Thymus (tissue), 11 donors: ENCODE measurements around the gene PET100. TPM values are rescaled to one million over a fixed set of nuclear protein-coding genes. Genes with fewer than 3 reads are reported as not detected.

ENCODE experiments used
- DNase-seq, 9 donors: peaks; one replicate each; pipeline ENCODE4 v3.0.0-alpha.2; 2013; ENCODE audit warnings: low spot score in 9 of 9, low read depth in 6 of 9, missing footprints in 1 of 9
- H3K27ac ChIP-seq, 2 donors: one replicate each; pipeline ENCODE4 v1.5.1; 2013; ENCODE audit warnings: control low read depth in 1 of 2, low read depth in 1 of 2, low read length in 1 of 2, mild to moderate bottlenecking in 1 of 2, moderate library complexity in 1 of 2
- H3K27me3 ChIP-seq, 2 donors: one replicate each; pipeline ENCODE4 v1.5.1; 2013; ENCODE audit warnings: low read length in 1 of 2; ENCODE audit not compliant: control insufficient read depth in 2 of 2, insufficient read depth in 1 of 2
- H3K36me3 ChIP-seq, 2 donors: one replicate each; pipeline ENCODE4 v1.5.1; 2013; ENCODE audit warnings: low read length in 1 of 2, mild to moderate bottlenecking in 1 of 2, moderate library complexity in 1 of 2; ENCODE audit not compliant: control insufficient read depth in 2 of 2, insufficient read depth in 2 of 2
- H3K4me1 ChIP-seq, 2 donors: one replicate each; pipeline ENCODE4 v1.5.1; 2013; ENCODE audit warnings: low read length in 2 of 2; ENCODE audit not compliant: control insufficient read depth in 2 of 2, insufficient read depth in 2 of 2
- H3K4me3 ChIP-seq, 2 donors: one replicate each; pipeline ENCODE4 v1.5.1; 2013; ENCODE audit warnings: low read length in 2 of 2, control low read depth in 1 of 2, mild to moderate bottlenecking in 1 of 2
- H3K9me3 ChIP-seq, 2 donors: one replicate each; pipeline ENCODE4 v1.5.1; 2013; ENCODE audit warnings: low read length in 1 of 2, mild to moderate bottlenecking in 1 of 2; ENCODE audit not compliant: control insufficient read depth in 2 of 2, insufficient read depth in 1 of 2
- WGBS: extraction: QIAGEN DNeasy Blood & Tissue Kit; methylation state at CpG from one replicate; pipeline ENCODE4 v1.1.7; 2013; 5-methylcytosine and 5-hydroxymethylcytosine counted together
- polyA plus RNA-seq: library from polyadenylated mRNA; stranded (reverse); fragments of 200-250 nt; gene quantifications from one replicate; pipeline ENCODE4 v1.2.3, GENCODE V29; 2013
- total RNA-seq: library from RNA; stranded (reverse); fragments of 120-200 nt; gene quantifications from one replicate; pipeline ENCODE4 v1.2.4, GENCODE V29; 2013
- donor health status: healthy.

Gene PET100
- total and polyA plus RNA-seq, 2 donors = 143 to 216 TPM

GRCh38 chr19:7652061-7652641, 22.6 kb downstream of the PET100 start:
- H3K4me3 ChIP-seq = peak overlapping the region; percentile 3 to 22
- H3K27ac ChIP-seq = peak overlapping the region; percentile 97 to 99
- H3K4me1 ChIP-seq = peaks cover 14 to 55% of the 10 kb centered on the region in 2 donors
- 6% methylated on average over 28 of the region's 28 CpGs for WGBS
- H3K36me3 ChIP-seq = peaks cover 9 to 13% of the 10 kb centered on the region in 2 donors
- H3K9me3 ChIP-seq = peaks cover 0 to 9% of the 10 kb centered on the region in 2 donors
- peak; percentile 75 to 96 (median 93) for DNase-seq
- H3K27me3 ChIP-seq = peaks cover 0 to 6% of the 10 kb centered on the region in 2 donors

GRCh38 chr19:7654401-7654800, 24.8 kb downstream of the PET100 start:
- H3K9me3 ChIP-seq = peaks cover 0 to 9% of the 10 kb centered on the region in 2 donors
- peaks cover 32 to 74% of the 10 kb centered on the region in 2 donors for H3K4me1 ChIP-seq
- H3K4me3 ChIP-seq = no peak overlapping the region
- DNase-seq = no peak
- H3K36me3 ChIP-seq = no peaks in the 10 kb centered on the region
- WGBS = 94% methylated on average over 8 of the region's 8 CpGs
- peaks cover 0 to 6% of the 10 kb centered on the region in 2 donors for H3K27me3 ChIP-seq
- H3K27ac ChIP-seq = no peak overlapping the region

- H3K4me3 ChIP-seq = no peak overlapping the region
- 76% methylated on average over 8 of the region's 8 CpGs for WGBS
- peaks cover 0 to 9% of the 10 kb centered on the region in 2 donors for H3K9me3 ChIP-seq
- peaks cover 28 to 62% of the 10 kb centered on the region in 2 donors for H3K4me1 ChIP-seq
- H3K27ac ChIP-seq = no peak overlapping the region
- no peak for DNase-seq
- H3K27me3 ChIP-seq = peaks cover 0 to 4% of the 10 kb centered on the region in 2 donors
- H3K36me3 ChIP-seq = no peaks in the 10 kb centered on the region
These were observed 26.0 kb downstream of the PET100 start for GRCh38 chr19:7655581-7655980.

- 48% methylated on average over 14 of the region's 14 CpGs for WGBS
- Histone ChIP-seq H3K27me3 (no peaks in the 10 kb centered on the region), H3K9me3 (peaks cover 0 to 9% of the 10 kb centered on the region in 2 donors), H3K36me3 (no peaks in the 10 kb centered on the region), H3K4me3 (no peak overlapping the region), H3K4me1 (peaks cover 27 to 46% of the 10 kb centered on the region in 2 donors), H3K27ac (peak overlapping the region; percentile 68 to 100)
- peak in 1 of 9 donors; percentile 58 for DNase-seq
These were observed 27.6 kb downstream of the PET100 start for GRCh38 chr19:7657131-7657751.

- peak in 8 of 9 donors; percentile 70 to 96 (median 89) for DNase-seq
- H3K27ac ChIP-seq = peak overlapping the region; percentile 95 to 100
- H3K4me3 ChIP-seq = peak overlapping the region; percentile 38 to 39
These were observed 28.7 kb downstream of the PET100 start for GRCh38 chr19:7658219-7658686.

GRCh38 chr19:7661744-7662538, 32.3 kb downstream of the PET100 start:
- H3K27ac ChIP-seq = no peak overlapping the region
- WGBS = 85% methylated on average over 8 of the region's 8 CpGs
- H3K27me3 ChIP-seq = no peaks in the 10 kb centered on the region
- H3K4me1 ChIP-seq = peaks cover 19 to 25% of the 10 kb centered on the region in 2 donors
- H3K9me3 ChIP-seq = no peaks in the 10 kb centered on the region
- H3K36me3 ChIP-seq = no peaks in the 10 kb centered on the region
- DNase-seq = no peak
- no peak overlapping the region for H3K4me3 ChIP-seq

More at GRCh38 chr19:7658219-7658686, 28.7 kb downstream of the PET100 start:
- Histone ChIP-seq H3K36me3 (no peaks in the 10 kb centered on the region), H3K27me3 (no peaks in the 10 kb centered on the region), H3K9me3 (peaks cover 0 to 6% of the 10 kb centered on the region in 2 donors), H3K4me1 (peaks cover 19 to 36% of the 10 kb centered on the region in 2 donors)
- 27% methylated on average over 9 of the region's 9 CpGs for WGBS

GRCh38 chr19:7662657-7663056, 33.1 kb downstream of the PET100 start:
- H3K27me3 ChIP-seq = no peaks in the 10 kb centered on the region
- no peak overlapping the region for H3K4me3 ChIP-seq
- H3K4me1 ChIP-seq = peaks cover 13 to 18% of the 10 kb centered on the region in 2 donors
- H3K27ac ChIP-seq = no peak overlapping the region
- H3K9me3 ChIP-seq = no peaks in the 10 kb centered on the region
- 92% methylated on average over 14 of the region's 14 CpGs for WGBS
- no peaks in the 10 kb centered on the region for H3K36me3 ChIP-seq
- DNase-seq = no peak

GRCh38 chr19:7663706-7664105, 34.1 kb downstream of the PET100 start:
- no peak overlapping the region for H3K27ac ChIP-seq
- peaks cover 0 to 2% of the 10 kb centered on the region in 2 donors for H3K27me3 ChIP-seq
- no peak overlapping the region for H3K4me3 ChIP-seq
- DNase-seq = no peak
- peaks cover 4 to 10% of the 10 kb centered on the region in 2 donors for H3K4me1 ChIP-seq
- no peaks in the 10 kb centered on the region for H3K36me3 ChIP-seq
- H3K9me3 ChIP-seq = no peaks in the 10 kb centered on the region
- 92% methylated on average over 7 of the region's 7 CpGs for WGBS

GRCh38 chr19:7665076-7665475, 35.5 kb downstream of the PET100 start:
- Histone ChIP-seq H3K27ac (no peak overlapping the region), H3K4me3 (no peak overlapping the region), H3K27me3 (peaks cover 2 to 15% of the 10 kb centered on the region in 2 donors), H3K36me3 (no peaks in the 10 kb centered on the region), H3K4me1 (peaks cover 7 to 17% of the 10 kb centered on the region in 2 donors), H3K9me3 (no peaks in the 10 kb centered on the region)
- no peak for DNase-seq
- WGBS = 90% methylated on average over 4 of the region's 4 CpGs
